ACHN (cell line): ENCODE results near the gene GNAS-AS1.
A peak's percentile ranks its signal among the peaks of the same experiment; 100 is the strongest.
"Not testable (repeated sequence)": the region's sequence is repeated elsewhere in the genome, so short reads cannot be mapped to it uniquely, and the experiment has no call there.

Experiments used
- DNase-seq: peaks from one replicate; pipeline ENCODE4 v3.0.0-alpha.2; 2015
- in situ Hi-C: cut with HindIII; loops from 2 replicates; pipeline ENCODE4 v1.10.0; 2017; ENCODE audit warnings: low sequenced_read_pairs, low pct_ligation_motif_present, low pct_unique_long_range_greater_than_20kb

Gene GNAS-AS1

DNA sequence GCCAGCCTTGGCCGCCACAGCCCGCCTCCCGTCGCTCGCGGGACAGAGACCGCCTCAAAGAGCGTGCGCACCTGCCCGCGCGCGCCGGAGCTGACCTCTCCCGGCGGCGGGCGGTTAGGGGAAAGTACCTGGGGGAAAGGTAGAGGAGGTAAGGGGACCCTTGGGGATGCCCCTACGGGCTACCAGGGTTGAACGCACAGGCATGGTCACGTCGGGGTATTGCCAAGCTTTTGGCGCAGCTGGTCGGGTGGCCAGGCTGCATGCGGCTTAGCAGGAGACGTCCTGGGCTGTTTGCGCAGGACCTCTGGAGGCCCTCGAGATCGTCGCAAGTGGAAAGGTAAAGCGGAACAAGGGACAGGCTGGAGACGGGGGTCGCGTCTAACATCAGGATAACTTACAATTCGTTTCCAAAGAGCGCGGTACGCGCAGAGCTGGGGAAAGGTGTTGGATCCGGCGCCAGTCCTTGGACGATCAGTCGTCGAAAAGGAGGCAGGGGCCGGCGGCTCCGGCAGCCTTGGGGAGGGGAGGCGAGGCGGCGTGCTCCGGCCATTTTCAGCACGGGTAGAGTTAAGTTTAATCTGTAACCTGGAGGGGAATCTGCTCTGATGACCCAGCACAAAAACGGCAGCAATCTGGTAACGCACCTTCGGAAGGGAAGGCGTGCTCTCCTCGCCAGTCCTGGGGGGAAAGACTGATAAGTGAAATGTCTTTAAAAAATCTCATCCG is 9.0 kb downstream of the GNAS-AS1 start:
- in situ Hi-C loops, result no loop called here
- DNase-seq, result no peak

DNA sequence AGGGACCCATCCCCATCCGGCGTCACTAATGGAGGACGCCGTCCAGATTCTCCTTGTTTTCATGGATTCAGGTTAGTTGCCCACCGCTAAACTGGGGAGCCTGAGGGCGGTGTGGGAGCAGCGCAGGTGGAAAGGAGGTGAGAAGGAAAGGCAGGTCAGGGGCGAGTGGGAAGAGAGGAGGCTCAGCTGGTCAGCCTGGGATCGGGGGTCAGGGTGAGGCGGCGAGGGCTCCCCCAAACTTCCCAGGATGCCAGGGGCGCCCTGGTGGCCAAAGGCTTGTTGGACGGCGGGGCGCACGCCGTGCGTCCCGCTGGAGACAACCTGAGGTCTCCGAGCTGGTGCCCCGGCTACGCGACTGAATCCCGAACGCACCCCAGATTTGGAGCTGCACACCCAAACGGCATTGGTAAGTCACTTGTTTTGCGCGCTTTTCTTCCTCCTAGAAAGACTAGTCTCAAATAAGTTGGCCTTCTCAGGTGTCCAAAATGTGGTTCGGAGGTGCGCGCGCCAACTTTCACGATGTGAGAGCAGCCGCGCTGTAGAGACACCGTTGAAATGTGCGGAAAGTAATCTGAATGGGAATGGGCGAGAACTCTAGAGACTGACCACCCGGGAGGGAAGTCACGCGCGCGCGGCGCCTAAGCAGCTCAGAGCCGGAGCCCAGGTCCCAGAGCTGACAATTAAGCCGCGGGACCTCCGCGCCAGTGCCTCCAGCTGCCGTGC is 9.7 kb downstream of the GNAS-AS1 start:
- DNase-seq, result no peak
- in situ Hi-C loops, result no loop called here

DNA sequence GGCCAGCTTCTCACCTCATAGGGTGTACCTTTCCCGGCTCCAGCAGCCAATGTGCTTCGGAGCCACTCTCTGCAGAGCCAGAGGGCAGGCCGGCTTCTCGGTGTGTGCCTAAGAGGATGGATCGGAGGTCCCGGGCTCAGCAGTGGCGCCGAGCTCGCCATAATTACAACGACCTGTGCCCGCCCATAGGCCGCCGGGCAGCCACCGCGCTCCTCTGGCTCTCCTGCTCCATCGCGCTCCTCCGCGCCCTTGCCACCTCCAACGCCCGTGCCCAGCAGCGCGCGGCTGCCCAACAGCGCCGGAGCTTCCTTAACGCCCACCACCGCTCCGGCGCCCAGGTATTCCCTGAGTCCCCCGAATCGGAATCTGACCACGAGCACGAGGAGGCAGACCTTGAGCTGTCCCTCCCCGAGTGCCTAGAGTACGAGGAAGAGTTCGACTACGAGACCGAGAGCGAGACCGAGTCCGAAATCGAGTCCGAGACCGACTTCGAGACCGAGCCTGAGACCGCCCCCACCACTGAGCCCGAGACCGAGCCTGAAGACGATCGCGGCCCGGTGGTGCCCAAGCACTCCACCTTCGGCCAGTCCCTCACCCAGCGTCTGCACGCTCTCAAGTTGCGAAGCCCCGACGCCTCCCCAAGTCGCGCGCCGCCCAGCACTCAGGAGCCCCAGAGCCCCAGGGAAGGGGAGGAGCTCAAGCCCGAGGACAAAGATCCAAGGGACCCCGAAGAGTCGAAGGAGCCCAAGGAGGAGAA is 10.5 kb downstream of the GNAS-AS1 start:
- in situ Hi-C loops, result no loop called here

DNA sequence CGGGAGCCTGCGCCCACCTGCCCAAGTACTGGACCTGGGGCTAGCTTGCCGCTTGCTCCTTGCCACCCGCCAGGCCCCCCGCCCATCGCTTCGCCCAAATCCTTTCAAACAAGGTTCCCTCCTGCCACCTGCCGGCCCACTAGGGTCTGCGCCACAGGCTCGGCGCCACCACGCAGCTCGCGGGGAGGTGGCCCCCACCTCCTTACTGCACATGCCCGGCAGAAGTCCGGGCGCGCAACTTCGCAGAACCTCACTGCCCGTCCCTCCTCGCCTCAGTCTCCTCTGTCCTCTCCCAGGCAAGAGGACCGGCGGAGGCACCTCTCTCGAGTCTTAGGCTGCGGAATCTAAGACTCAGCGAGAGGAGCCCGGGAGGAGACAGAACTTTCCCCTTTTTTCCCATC is 11.2 kb downstream of the GNAS-AS1 start:
- in situ Hi-C loops, result no loop called here
- peak; percentile 61 for DNase-seq

More for the DNA sequence above, 10.5 kb downstream of the GNAS-AS1 start:
- DNase-seq, result no peak

DNA sequence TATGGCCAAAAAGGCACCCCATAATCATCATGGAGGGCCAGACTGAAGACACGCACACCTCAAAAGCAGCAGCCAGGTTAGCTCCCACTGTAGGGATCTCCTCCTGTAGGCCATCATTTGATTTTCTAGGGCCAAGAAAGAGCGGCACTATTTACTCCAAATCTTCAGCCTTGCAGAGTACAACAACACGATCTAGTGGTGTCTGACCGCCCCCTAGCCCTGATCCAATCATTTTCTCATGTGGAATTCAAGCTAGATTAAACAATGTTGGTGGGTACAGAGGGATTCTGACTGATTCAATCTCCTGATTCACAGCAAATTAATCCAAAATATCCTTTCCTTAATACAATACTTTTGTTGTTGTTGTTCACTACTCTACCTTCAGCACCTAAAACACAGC is 12.5 kb downstream of the GNAS-AS1 start:
- in situ Hi-C loops, result no loop called here
- DNase-seq, result no peak

DNA sequence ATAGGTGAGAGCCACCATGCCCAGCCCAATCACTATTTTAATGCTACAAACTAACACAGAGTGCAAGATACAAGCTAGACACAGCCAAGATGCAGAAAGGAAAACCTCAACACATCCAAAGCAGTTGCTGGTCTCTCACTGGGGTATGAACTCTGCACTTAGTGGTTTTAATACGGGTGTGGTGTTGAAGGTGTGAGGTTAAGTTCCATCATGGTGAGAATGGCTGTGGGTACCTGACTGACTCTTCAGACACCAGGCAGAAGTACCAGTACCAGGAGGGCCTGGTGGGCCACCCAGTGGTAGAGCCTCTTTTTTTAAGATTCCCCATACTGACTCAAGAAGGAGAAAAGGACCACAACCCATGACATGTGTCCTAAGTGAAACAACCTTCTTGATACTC is 13.0 kb downstream of the GNAS-AS1 start:
- in situ Hi-C loops, result no loop called here
- no peak for DNase-seq

DNA sequence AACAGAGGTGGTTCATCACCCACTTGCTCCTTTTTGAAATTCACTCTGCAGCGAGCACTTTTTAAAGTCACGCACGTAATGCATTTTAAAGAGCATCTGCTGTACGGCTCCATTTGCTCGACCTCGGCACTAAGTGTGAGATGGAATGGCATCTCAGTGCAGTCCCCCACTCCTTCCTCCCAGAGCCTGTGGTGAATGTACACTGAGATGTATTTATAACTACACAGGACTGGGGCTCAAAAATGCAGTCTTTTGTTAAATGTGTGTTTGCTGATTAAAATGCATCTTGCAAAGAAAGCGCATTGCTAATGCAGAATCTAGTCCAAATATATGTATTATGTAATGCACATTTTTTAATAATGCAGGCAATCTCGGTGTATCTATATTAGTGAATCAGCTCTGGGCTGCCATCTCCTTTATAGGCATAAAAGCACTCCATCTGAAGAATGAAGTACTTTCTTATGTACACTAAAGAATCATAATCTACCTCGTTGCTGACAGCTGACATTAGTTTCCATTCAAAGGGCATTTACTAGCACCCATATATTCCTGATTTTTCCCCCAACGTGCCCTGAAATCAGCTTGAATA is 14.0 kb downstream of the GNAS-AS1 start:
- in situ Hi-C loops, result no loop called here
- DNase-seq, result no peak

DNA sequence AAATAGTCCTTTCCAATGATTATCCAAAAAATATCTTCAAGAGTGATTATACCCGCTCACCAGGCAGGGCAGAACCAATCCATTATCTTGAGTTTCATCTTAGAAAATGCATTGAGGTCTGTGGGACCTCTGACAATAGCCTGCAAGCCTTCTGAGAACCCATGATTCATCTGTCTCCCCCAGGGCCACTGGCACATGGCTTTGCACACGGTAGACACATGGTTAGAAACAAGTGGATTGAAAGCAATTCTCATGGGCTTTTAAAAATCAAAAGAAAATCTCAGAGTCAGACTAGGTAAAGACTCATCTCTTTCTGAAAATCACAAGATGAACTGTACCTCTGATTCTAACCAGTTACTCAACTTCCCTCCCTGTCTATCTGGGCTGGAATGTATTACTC is 15.5 kb downstream of the GNAS-AS1 start:
- in situ Hi-C loops, result no loop called here
- DNase-seq, result no peak

DNA sequence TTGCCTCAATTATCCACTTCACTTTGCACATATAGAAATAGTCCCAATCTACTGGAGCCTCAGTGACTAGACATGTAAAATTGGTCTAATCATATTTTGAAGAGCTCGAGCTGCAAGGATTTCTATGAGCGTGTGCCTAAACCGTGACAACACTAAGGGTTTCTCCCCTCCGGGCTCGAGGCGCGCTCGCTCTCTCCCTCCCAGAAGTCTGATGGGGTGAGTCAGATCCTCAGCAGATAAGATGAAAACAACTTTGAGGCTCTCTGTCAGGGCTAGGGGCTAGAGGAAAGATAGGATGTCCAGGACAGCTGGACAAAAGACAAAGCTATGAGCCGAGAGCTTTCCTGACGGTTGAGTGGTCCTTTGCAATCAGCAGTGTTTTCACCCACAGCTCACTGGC is 16.8 kb downstream of the GNAS-AS1 start:
- in situ Hi-C loops, result no loop called here
- DNase-seq, result no peak

DNA sequence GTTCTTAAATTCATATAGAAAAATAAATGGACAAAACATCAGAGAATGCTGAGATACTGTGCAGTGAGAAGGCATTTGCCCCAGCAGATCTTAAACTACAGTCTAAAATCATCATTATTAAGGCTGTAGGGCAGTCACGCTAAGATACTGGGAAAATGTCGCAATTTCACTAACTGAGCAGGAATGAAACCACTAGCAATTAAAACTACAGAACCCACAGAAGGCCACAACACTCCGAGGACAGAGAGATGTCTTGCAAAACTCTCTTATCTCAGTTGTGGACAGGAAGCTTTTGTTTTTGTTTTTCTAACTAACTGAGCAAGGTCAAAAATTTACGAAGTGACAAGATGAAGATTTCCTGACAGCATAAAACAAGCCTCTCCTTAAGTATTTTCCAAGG is 18.2 kb downstream of the GNAS-AS1 start:
- DNase-seq, result no peak
- in situ Hi-C loops, result no loop called here

DNA sequence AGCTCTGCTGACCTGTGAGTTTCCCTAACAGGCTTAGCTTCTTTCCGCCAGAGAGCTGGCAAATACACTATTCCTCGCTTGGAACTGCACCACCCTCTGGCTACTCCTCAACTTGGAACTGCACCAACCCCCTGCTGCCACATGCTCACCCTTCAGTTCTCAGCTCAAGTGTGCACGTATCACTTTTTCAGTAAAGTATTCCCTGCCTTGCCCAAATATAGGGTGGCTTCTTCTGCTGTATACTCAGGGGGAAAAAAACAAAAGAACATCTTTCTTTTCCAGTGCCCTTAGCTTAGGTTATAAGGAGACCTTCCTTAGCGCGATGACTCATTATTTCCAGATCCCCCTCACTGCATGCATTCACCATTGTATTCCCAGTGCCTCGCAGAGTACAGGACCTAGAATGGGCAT is 21.2 kb downstream of the GNAS-AS1 start:
- no peak for DNase-seq
- in situ Hi-C loops, result no loop called here

DNA sequence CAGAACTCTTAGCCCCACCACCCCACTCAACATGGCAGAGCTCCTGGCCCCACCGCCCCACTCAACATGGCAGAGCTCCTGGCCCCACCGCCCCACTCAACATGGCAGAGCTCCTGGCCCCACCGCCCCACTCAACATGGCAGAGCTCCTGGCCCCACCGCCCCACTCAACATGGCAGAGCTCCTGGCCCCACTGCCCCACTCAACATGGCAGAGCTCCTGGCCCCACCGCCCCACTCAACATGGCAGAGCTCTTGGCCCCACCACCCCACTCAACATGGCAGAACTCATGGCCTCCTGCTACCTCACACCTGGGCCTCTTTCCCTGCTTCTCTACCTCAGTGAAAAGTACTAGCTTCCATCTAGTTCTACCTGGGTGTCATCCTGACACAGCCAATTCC is 21.9 kb downstream of the GNAS-AS1 start:
- in situ Hi-C loops, DNase-seq: not testable (repeated sequence)

DNA sequence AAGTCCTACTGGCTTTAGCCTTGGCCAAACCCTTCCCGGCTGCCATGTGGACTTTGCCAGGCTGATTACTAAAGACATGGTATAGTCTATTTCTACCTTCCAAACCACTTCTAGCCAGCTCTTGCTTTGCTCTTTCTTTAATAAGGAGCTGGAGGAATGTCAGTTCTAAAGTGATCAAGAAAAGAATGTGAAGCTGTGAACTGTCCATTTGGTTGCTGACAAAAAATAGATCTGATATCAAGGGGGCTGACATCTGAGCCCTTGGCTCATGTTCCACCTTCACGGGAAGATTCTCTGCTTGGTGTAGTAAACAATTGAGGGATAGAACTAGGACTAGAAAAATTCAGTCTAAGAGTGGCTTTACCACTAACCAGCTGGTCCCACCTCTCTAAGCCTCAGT is 22.6 kb downstream of the GNAS-AS1 start:
- in situ Hi-C loops, result no loop called here
- no peak for DNase-seq

DNA sequence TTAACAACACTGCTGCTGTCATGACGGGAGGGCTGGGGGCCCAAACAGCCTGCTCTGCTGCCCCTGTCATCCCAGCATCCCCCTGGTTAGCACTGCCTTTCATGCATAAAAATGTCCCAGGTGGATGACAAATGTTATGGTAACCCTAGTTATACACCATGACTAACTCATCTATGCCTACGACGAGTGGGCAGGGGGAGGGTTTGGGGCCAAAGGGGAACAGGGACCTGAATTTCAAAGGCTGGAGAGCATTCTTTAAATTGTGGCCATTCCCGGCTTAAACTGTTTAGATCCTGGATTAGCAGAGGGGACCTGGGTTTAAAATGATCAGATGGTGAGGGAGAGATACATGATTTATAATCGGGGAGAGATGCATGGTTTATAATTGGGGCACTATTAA is 24.4 kb downstream of the GNAS-AS1 start:
- in situ Hi-C loops, result no loop called here
- DNase-seq, result no peak

DNA sequence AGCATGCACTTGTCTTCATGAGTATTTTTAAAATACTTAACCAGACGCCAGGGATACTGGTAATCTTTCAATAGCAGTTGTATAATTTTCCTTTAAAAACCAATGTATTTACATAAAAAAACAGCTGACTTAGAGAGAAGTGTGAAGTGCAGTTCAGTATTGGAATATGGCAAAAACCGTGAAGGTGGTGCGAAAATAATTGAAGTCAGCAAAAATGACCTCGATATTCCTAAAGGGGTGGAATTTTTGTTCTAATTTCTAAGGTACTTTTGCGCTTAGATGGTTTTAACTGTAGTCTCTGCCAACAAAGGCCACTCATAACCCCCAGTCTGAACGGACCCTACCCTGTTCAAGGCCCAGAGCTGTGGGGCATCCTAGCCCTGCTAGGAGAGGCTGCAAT is 25.3 kb downstream of the GNAS-AS1 start:
- no peak for DNase-seq
- in situ Hi-C loops, result no loop called here

DNA sequence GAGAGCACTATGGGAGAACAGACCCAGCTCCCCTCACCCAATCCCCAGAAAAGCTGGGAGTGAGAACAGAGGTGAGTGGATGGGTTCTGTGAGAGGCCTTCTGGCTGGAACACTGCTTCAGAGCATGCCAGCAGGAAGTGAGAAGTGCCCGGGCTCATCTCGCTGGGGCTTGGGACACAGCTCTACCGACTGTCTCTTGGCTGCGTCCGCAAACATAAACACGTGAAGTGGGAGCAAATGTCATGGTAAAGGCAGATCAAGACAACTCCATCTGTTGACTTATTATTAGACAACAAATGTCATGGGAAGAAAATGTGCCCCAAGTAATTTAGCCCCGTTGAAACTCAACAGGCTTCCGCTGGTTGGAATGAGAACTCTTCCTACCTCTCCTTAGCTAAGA is 25.9 kb downstream of the GNAS-AS1 start:
- DNase-seq, result no peak
- in situ Hi-C loops, result no loop called here

DNA sequence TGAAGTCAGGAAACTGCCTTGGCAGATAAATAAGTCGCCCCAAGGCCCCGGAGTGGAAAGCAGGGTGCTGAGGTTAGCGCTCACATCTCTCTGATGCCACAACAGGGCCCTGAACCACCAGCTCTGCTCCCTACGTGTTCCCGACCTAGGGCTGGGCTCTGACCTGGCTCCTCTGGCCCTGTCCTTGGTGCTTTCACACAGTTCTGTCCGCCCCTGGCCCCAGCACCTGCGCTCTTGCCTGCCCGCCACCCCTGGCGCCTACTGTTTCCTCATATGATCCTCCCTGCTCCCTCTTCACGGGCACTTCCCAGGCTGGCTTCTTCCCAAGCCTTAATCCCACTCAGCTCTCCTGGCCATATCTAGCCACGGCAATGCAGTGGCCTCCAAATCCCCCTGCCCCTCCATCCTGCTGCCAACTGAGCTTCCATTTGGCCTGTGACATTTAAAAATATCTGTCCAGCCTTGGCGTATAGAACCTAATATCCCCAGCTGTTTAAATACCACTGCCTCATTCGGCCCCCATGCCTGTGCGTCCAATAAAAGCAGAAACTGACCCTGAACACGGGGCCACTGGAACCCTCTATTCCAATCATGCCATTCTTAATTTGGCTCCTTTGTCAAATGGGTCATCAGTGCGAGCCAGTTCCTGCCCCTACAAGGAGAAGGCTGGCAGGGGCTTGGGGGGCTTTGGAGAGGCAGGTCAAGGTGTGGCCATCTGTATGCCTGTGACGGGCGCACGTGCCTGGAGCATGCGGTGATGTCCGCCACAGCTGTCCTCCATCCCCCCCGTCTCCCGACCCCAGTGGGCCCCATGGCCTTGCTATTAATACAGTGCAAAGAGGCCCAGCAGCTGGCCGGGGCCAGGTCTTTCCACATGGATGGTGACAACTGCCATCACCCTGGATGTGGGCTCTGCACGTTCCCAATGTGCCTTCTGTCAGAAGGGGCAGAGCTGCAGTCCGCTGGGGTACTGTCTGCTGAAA is 27.7 kb downstream of the GNAS-AS1 start:
- in situ Hi-C loops, result no loop called here
- no peak for DNase-seq

DNA sequence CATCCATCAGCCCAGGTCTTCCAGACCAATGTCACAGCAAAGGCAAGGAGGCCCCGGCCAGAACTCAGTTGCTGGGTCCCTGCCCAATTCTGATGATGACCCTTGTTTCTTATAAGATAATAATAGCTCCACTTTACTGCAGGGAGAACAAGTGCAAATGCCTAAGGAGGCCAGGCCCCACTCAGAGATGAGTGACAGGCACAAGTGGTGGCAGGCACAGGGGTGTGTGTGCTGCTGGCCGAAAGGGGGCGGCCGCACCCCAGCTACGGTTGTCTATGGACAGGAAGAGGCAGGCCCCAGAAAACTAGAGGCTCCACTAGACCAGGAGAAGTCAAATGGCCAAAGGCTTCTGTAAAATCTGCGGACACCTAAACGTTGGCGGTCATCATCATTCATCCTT is 28.6 kb downstream of the GNAS-AS1 start:
- no peak for DNase-seq
- in situ Hi-C loops, result no loop called here
